HG03196 (cell line): ENCODE data around the gene CLINT1.

ENCODE experiments used
- ATAC-seq: cut with Tn5 transposase; IDR thresholded peaks from one replicate; pipeline ENCODE4 v1.9.1; 2021; ENCODE audit not compliant: unreplicated experiment

The CLINT1 gene

GRCh38 chr5:157821405-157821804 lies 37.5 kb downstream of the CLINT1 start:
- ATAC-seq = no peak

GRCh38 chr5:157820593-157821252 lies 38.2 kb downstream of the CLINT1 start:
- no peak for ATAC-seq

DNA sequence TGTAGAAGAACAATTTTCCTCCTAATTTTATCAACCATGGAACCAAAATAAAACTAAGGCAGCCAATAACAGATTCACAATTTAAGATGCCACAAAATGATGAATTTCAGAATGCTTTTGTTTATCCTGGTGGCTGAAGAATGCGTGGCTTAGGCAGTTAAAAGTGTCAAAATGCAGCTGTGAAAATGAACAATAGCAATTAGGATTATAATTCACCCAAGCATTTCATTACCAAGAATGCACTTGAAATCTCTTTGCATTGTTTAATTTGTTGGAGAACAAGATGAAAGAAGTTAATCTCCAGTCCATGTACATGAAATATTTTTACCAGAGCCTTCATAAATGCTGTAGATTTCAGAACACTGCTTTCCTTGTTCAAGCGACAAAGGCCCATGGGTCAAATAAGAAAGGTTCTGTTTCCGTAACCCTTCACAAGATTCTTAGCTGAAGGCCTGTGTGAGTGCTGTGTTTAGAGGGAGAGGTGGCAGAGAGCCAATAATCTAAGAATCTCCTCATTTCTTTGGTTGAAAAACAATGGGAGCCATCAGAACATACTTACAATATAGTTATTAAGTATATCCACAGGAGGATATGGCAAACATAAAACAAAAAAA lies 39.3 kb downstream of the CLINT1 start:
- no peak for ATAC-seq

DNA sequence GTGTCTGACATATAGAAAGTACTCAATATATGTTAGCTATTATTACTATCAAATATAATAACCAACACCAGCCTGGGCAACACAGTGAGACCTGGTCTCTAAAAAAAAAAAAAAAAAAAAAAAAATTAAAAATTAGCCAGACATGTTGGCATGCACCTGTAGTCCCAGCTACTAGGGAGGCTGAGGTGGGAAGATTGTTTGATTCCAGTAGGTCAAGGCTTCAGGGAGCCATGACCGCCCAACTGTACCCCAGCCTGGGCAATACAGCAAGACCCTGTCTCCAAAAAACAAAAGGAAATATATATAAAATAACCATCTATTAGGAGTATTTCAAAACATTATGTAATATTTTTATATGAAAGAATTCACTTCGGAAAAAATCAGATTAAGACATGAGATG lies 40.6 kb downstream of the CLINT1 start:
- no peak for ATAC-seq

- no peak for ATAC-seq
These were observed 41.0 kb downstream of the CLINT1 start for GRCh38 chr5:157817928-157818327.

DNA sequence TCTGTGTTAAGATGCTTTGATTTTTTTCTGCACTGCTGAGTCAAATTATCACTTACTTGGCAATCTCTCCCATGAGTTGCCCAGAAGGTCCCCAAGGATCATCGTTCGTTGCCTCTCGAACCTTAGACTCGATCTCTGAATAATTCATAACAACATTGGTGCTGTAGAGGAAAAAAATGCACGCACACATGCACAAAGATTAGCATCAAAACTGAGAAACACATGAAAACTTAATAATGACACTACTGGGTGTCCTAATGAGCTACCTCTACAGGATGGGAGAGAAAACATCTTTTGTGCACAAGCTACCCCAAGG lies 41.6 kb downstream of the CLINT1 start:
- no peak for ATAC-seq

DNA sequence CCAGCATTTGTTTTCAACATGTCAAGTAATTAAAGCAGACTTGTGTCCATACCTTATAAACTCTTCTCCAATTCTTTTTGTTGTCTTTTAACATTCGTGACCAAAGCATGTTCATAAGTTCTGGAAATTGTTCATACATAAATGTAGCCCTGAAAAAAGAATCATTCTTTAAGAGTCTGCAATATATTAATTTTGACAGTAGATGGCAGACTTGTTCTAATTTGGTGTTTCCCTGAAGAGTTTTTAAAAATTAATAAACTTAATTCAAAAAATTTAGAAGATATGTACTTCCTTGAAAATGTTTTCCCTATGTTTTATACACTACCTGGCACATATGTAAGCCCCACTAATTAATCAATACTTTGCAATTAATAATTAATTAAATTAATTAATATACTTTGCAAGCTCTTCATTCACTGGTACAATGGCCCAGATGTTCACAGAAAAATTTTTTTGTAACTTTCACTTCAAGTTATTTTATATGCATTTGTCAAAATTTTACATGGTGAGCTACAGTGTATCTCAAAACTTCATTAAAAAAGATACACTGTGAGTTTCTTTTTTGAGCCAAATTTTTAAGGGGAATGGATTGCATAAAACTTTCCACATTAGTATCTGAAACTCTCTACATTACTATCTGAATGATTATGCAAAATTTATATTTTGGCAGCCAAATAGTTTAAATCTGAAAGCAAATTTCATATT lies 42.1 kb downstream of the CLINT1 start:
- ATAC-seq = no peak

- no peak for ATAC-seq
These were observed 46.9 kb downstream of the CLINT1 start for GRCh38 chr5:157812086-157812485.

DNA sequence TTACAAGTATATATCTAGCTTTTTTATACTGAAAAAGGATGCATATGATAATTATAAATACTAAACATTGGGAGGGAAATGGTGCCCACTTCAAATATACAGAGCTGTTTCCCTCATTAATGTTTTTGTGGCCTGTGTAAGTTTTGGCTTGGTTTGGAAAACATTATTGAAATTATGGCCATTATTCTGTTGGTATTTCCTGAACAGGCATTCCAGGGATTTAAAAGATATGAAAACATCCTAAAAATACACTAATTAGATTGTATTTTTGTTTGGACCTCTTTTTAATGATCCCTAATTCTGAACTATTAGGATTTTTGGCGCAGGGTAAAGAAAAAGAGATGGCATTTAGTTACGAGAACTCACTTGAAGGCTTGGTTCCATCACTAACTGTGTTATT lies 50.9 kb downstream of the CLINT1 start:
- no peak for ATAC-seq

DNA sequence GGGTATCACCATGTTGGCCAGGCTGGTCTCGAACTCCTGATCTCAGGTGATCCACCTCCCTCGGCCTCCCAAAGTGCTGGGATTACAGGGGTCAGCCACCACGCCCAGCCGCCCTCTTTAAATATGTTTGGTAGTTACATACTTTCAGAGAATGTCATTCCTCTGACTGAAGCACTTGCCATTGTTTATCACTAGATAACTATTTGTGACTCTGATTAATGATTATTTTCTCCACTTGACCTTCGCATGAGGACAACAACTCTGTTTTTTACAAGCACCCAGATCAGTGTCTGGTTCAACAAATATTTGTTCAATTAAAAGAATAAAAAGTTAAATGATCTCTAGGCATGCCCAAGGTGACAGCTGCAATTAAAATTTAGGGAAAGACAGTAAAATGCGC lies 56.2 kb downstream of the CLINT1 start:
- no peak for ATAC-seq

DNA sequence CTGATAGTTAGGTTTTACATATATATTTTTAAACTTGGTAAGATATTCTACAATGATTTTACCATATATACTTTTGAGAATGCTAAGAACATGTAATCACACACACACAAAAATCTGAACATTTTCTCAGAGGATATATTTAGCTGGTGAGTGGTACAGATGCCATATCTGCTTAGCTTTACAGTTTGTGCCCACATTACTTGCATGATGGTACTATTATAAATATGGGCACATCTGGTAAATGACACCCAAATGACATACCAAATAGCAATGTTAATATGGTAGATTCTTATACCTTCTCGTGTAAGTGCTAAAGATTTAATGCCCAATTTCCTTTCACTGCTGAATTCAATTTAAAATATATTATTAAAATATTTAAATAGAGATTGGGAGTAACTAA lies 58.8 kb downstream of the CLINT1 start:
- ATAC-seq = no peak

DNA sequence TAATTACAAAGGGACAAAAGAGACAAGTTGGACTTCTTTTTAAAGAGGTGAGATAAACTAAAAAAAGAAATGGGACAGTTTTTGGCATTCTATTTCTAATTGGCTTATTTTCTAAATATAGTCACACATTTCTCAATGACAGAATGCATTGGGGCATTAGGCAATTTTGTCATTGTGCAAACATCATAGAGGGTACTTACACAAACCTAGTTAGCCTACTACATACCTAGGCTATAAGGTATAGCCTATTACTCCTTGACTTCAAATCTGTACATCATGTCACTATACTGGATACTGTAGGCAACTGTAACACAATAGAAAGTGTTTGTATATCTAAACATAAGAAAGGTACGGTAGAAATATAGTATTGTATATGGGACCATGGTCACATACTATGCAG lies 59.4 kb downstream of the CLINT1 start:
- ATAC-seq = no peak

GRCh38 chr5:157793301-157793700 lies 65.6 kb downstream of the CLINT1 start:
- no peak for ATAC-seq

GRCh38 chr5:157785801-157786200 lies 73.1 kb downstream of the CLINT1 start:
- ATAC-seq = no peak

GRCh38 chr5:157779221-157779620 lies 79.7 kb downstream of the CLINT1 start:
- ATAC-seq = no peak

- no peak for ATAC-seq
These were observed 80.7 kb downstream of the CLINT1 start for GRCh38 chr5:157778121-157778805.

DNA sequence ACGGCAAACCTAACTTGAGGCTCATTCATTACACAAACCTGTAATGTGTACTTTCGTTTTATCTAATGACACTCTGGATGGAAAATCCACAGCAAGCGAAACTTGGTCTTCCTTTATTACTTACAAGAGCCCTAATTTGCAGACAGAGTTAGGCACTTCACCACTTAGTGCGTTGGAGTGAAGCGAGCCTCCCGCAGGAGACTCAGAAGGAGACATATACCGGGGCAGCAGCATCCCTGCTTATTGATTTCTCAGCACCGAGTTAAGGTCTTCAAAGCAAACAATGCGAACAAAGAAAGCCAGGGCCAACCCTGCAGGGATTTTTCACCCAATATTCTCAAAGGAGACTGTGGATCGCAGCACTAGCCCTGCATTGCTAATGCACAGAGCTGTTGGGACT lies 86.8 kb downstream of the CLINT1 start:
- no peak for ATAC-seq

GRCh38 chr5:157770665-157771064 lies 88.3 kb downstream of the CLINT1 start:
- ATAC-seq = no peak

GRCh38 chr5:157767689-157768088 lies 91.3 kb downstream of the CLINT1 start:
- no peak for ATAC-seq

- ATAC-seq = no peak
These were observed 92.0 kb downstream of the CLINT1 start for GRCh38 chr5:157766902-157767301.

DNA sequence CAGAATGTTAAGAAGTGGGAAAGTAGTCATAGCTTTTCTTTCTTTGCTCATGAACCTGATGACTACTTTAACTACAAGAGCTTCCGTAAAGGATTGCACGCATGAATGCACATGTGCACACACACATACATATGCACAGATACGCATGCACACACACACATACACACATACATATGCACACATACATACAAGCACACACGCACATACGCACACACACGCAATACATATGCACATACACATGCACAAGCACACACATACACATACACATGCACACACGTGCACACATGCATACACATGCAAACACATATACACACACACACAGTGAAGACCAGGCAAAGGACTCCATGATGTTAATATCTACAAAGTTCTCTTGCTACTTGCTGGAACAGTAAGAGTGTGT lies 92.5 kb downstream of the CLINT1 start:
- no peak for ATAC-seq

GRCh38 chr5:157764531-157764930 lies 94.4 kb downstream of the CLINT1 start:
- ATAC-seq = no peak
